Osteoblast (primary cell): ENCODE data around the gene GHITM. TPM values are rescaled to one million over a fixed set of nuclear protein-coding genes. Genes with fewer than 3 reads are reported as not detected.

Experiments used
- DNase-seq: peaks from one replicate; pipeline ENCODE4 v3.0.0; 2011; ENCODE audit warnings: low spot score, mixed read lengths; ENCODE audit not compliant: insufficient read length; ENCODE audit errors: missing footprints
- H2AFZ ChIP-seq: 2 replicates; pipeline ENCODE4 v1.6.0; 2011; ENCODE audit warnings: mild to moderate bottlenecking, low read length
- H3K27ac ChIP-seq: 2 replicates; pipeline ENCODE4 v1.5.1; 2011; ENCODE audit warnings: mild to moderate bottlenecking, low read depth, low read length, moderate library complexity
- H3K27me3 ChIP-seq: 2 replicates; pipeline ENCODE4 v1.6.0; 2012; ENCODE audit warnings: mild to moderate bottlenecking, control low read depth, inconsistent platforms, low read length, moderate library complexity; ENCODE audit not compliant: insufficient read depth
- H3K36me3 ChIP-seq: 2 replicates; pipeline ENCODE4 v1.5.1; 2011; ENCODE audit warnings: mild to moderate bottlenecking, low read length, control low read depth, moderate library complexity; ENCODE audit not compliant: insufficient read depth
- H3K4me1 ChIP-seq: 2 replicates; pipeline ENCODE4 v1.5.1; 2011; ENCODE audit warnings: mild to moderate bottlenecking, low read length, control low read depth, moderate library complexity; ENCODE audit not compliant: insufficient read depth
- H3K4me2 ChIP-seq: 2 replicates; pipeline ENCODE4 v1.6.0; 2011; ENCODE audit warnings: mild to moderate bottlenecking, low read length; ENCODE audit not compliant: insufficient read depth
- H3K4me3 ChIP-seq: fragments of 200-600 bp; sonication (generic); 3 replicates; pipeline ENCODE4 v1.5.1; 2012; ENCODE audit warnings: mild to moderate bottlenecking, low read length, inconsistent platforms; ENCODE audit not compliant: insufficient read depth
- H3K79me2 ChIP-seq: 2 replicates; pipeline ENCODE4 v1.6.0; 2012; ENCODE audit warnings: mild to moderate bottlenecking, low read length, control low read depth, inconsistent platforms; ENCODE audit not compliant: insufficient read depth
- H3K9me3 ChIP-seq: 2 replicates; pipeline ENCODE4 v1.5.1; 2011; ENCODE audit warnings: low read depth, low read length, control low read depth
- H4K20me1 ChIP-seq: 2 replicates; pipeline ENCODE4 v1.6.0; 2012; ENCODE audit warnings: mild to moderate bottlenecking, low read length, control low read depth; ENCODE audit not compliant: insufficient read depth
- CTCF ChIP-seq: IDR thresholded peaks from 2 replicates; pipeline ENCODE4 v1.5.1; 2011; ENCODE audit warnings: mild to moderate bottlenecking, low read depth, low read length, moderate library complexity; ENCODE audit errors: extremely low read depth
- total RNA-seq: library from RNA; depleted of rRNA; stranded (reverse); fragments of >200 nt; gene quantifications from 2 replicates; pipeline ENCODE4 v1.2.3, GENCODE V29; 2012

GHITM gene
- total RNA-seq, 1 donor, result 189 TPM

GRCh38 chr10:84172467-84173356 is 33.4 kb downstream of the GHITM start:
- no peaks in the 10 kb centered on the region for H4K20me1 ChIP-seq
- H3K4me3 ChIP-seq, result no peak overlapping the region
- DNase-seq, result no peak
- no peaks in the 10 kb centered on the region for H3K79me2 ChIP-seq
- H3K36me3 ChIP-seq, result no peaks in the 10 kb centered on the region
- no peaks in the 10 kb centered on the region for H3K4me1 ChIP-seq
- H3K9me3 ChIP-seq, result no peaks in the 10 kb centered on the region
- H3K27me3 ChIP-seq, result no peaks in the 10 kb centered on the region
- H3K4me2 ChIP-seq, result no peak overlapping the region
- TF ChIP-seq CTCF, result no peak
- H3K27ac ChIP-seq, result no peak overlapping the region
- no peak overlapping the region for H2AFZ ChIP-seq

- H3K27ac ChIP-seq, result no peak within 1 kb of the TSS
- TF ChIP-seq CTCF, result no peak
- no peaks in the 10 kb centered on the region for H4K20me1 ChIP-seq
- no peaks in the 10 kb centered on the region for H3K4me1 ChIP-seq
- no peak within 1 kb of the TSS for H2AFZ ChIP-seq
- no peak within 1 kb of the TSS for H3K4me3 ChIP-seq
- no peaks in the 10 kb centered on the region for H3K36me3 ChIP-seq
- H3K79me2 ChIP-seq, result no peaks in the 10 kb centered on the region
- no peaks in the 10 kb centered on the region for H3K9me3 ChIP-seq
- no peaks in the 10 kb centered on the region for H3K27me3 ChIP-seq
- no peak within 1 kb of the TSS for H3K4me2 ChIP-seq
- no peak for DNase-seq
These were observed 34.2 kb downstream of the GHITM start, which contains the start of gene GPR15LG for GRCh38 chr10:84173501-84173929. GPR15LG (plus strand) TSS chr10:84173801; CDS start chr10:84173852, 51 bp downstream.

- Histone ChIP-seq H3K4me1 (no peaks in the 10 kb centered on the region), H2AFZ (no peak overlapping the region)
These were observed 36.1 kb downstream of the GHITM start for GRCh38 chr10:84175436-84175835.

More at GRCh38 chr10:84175436-84175835, 36.1 kb downstream of the GHITM start:
- Histone ChIP-seq H3K79me2 (no peaks in the 10 kb centered on the region), H4K20me1 (no peaks in the 10 kb centered on the region), H3K4me3 (no peak overlapping the region), H3K9me3 (no peaks in the 10 kb centered on the region), H3K4me2 (no peak overlapping the region), H3K36me3 (no peaks in the 10 kb centered on the region), H3K27me3 (no peaks in the 10 kb centered on the region), H3K27ac (no peak overlapping the region)
- DNase-seq, result no peak
- TF ChIP-seq CTCF, result no peak
